A549 treated with Hydrocortisone at 1 μM for 4 hours (cell line): ENCODE data around the gene RXRG. TPM values are rescaled to one million over a fixed set of nuclear protein-coding genes. Genes with fewer than 3 reads are reported as not detected.

Source experiments
- total RNA-seq: library from RNA; stranded (reverse); fragments of 200-300 nt; extraction: Qiagen RNA extraction; gene quantifications from 5 replicates; pipeline ENCODE4 v1.2.3, GENCODE V29; 2022

The RXRG gene
- total RNA-seq: 0.05 TPM in 1 of 5 replicates, not detected in the others

GRCh38 chr1:165444897-165445370, at the start of gene RXRG:
TSS of gene RXRG (minus strand) at chr1:165445126. CDS start at chr1:165444893, 233 bp downstream.

GRCh38 chr1:165355977-165356811, 88.7 kb downstream of the RXRG start, which contains the start of gene LMX1A:
TSS of gene LMX1A (minus strand) at chr1:165356715. CDS start at chr1:165355559, 1,156 bp downstream.

Other genes starting within 250 kb of the RXRG start
- not detected in 5 replicates for gene LMX1A, start 88.4 kb downstream of the RXRG start, total RNA-seq
- not detected in 5 replicates for gene LRRC52, start 98.9 kb upstream of the RXRG start, total RNA-seq
- gene MGST3, start 186.1 kb upstream of the RXRG start, total RNA-seq: 207 to 214 TPM (median 208 TPM) in 5 replicates